ENCODE results near the gene FAM210A.
"Not testable (repeated sequence)": the region's sequence is repeated elsewhere in the genome, so short reads cannot be mapped to it uniquely, and the experiment has no call there.

FAM210A gene

DNA sequence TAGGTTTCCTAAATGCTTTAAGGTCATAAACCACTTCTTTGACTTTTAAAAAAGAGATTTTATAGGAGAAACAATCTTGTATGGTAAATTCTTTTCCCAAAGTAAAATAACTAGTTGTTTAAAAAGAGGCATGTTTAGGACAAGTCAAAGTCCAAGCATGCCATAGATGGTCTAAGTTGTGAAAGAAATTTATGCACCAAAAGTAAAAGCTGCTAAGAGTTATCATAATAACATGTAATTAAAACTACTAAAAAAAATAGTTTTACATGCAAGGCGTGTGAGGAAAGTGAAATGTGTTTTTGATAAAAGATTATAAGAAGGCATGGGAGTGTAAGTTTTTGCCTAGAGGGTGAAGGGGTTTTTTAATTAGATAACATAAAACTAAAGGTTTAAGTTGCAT is 22.5 kb downstream of the FAM210A start:
- DNase-seq (ENCODE audit: low read depth in 4 of 4, low spot score in 1 of 4): no peak

DNA sequence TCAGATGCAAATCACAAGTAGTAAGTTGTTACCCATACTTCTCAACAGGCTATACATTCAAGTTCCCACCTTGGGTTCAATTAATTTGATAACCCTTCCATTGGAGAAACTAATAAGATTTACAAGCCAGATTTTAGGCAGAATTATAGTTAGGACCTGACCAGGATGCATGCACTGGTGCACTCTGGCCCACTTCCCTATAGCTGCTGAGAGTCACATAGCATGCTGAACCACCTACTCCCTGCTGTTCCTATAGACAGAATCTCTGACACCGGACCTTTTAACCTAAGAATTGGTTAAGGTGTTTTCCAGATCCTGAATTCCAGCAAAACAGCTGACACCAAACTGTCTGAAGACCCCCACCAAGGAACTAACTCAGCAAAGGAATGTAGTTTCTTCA is 26.2 kb downstream of the FAM210A start:
- no peak for DNase-seq (ENCODE audit: low read depth in 4 of 4, low spot score in 1 of 4)

DNA sequence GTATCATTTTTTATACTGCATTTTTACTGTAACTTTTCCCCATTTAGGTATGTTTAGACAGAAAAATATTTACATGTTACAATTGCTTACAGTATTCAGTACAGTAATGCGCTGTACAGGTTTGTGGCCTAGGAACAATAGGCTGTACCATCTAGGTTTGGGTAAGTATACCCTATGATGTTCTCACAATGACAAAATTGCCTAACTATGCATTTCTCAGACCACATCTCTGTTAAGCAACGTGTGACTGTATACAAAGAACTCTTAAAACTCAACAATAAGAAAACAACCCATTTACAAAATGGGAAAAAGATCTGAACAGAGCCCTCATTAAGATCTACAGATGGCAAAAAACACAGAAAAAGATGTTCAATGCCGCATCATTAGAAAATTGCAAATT is 29.4 kb downstream of the FAM210A start:
- no peak for DNase-seq (ENCODE audit: low read depth in 4 of 4, low spot score in 1 of 4)

DNA sequence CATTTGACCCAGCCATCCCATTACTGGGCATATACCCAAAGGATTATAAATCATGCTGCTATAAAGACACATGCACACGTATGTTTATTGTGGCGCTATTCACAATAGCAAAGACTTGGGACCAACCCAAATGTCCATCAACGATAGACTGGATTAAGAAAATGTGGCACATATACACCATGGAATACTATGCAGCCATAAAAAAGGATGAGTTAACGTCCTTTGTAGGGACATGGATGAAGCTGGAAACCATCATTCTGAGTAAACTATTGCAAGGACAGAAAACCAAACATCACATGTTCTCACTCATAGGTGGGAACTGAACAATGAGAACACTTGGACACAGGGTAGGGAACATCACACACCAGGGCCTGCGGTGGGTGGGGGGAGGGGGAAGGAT is 31.0 kb downstream of the FAM210A start:
- DNase-seq (ENCODE audit: low read depth in 4 of 4, low spot score in 1 of 4): not testable (repeated sequence)

DNA sequence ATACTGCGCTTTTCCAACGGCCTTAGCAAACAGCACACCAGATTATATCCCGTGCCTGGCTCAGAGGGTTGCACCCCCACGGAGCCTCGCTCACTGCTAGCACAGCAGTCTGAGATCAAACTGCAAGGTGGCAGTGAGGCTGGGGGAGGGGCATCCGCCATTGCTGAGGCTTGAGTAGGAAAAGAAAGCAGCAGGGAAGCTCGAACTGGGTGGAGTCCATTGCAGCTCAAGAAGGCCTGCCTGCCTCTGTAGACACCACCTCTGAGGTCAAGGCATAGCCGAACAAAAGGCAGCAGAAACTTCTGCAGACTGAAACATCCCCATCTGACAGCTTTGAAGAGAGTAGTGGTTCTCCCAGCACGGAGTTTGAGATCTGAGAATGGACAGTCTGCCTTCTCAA is 36.3 kb downstream of the FAM210A start:
- not testable (repeated sequence) for DNase-seq (ENCODE audit: low read depth in 4 of 4, low spot score in 1 of 4)

DNA sequence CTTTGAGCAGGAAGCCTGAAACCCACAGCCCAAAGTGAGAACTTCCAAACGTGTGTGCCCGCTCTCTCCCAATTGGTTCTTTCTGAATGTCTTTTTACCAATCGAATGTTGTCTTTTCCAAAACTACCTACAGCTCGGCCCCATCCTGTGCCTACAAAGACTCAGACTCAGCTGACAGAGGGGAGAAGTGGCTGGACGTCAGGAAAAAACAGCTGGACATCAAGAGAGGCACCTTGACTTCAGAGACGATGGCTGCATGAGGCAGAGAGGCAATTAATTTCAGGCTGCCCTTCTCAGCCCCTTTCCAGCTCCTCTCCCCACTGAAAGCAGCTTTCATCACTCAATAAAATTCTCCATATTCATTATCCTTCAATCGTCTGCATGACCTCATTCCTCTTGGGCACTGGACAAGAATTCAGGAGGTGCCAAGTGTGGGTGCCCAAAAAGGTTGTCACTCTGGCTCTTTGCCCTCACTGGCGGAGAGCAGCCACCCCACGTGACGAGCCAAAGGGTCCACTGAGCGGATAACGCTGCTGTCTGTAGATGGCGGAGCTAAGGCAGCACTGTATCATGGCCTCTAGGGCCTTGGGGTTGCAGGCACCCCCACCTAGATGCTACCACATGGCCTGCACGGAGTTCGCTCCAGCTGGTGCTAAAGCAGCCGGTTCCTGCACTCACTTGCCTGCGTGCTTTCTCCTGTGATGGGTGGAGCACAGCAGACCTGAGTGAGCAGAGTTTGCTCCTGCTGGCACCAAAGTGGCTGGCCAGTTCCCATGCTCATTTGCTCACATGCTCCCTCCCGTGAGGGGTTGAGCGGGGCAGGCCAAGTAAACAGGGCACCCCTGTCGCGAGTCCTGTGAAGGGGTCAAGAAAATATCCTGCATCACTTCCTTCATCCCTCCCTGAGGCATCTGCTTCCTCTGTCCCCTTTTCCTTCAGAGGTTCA is 37.9 kb downstream of the FAM210A start:
- no peak for DNase-seq (ENCODE audit: low read depth in 4 of 4, low spot score in 1 of 4)

DNA sequence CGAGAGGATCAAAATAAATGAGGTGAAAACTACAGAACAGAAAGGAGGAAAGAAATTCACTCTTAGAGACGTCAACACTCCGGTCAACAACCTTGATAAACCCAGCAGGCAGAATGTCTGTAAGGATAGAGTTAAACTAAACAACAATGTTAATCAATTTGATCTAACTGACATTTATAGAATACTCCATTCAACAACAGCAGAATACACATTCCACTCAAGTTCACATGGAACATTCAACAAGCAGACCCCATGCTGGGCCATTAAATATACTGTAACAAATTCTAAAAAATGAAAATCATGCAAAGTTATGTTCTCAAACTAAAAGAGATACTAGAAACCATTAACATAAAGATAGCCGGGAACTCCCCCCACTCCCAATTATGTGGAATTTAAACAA is 41.8 kb downstream of the FAM210A start:
- no peak for DNase-seq (ENCODE audit: low read depth in 4 of 4, low spot score in 1 of 4)

DNA sequence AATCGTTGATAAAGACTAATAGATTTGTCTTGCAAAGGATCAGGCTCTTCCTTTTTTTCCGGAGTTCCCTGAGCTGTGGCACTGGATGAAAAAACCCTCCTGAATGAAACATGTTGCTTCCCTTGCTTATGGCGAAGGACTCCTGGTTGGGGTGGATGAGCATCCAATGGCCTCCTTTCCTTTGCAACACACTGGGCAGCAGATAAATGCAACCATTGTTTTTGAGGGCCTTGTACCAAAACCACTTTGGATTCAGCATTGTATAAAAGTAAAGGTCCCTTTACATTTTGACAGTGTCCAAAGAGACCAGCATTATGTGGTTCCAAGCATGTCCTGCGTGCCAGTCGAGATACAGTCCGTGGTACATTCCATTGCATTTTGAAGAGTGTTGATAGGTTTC is 44.7 kb downstream of the FAM210A start:
- no peak for DNase-seq (ENCODE audit: low read depth in 4 of 4, low spot score in 1 of 4)

DNA sequence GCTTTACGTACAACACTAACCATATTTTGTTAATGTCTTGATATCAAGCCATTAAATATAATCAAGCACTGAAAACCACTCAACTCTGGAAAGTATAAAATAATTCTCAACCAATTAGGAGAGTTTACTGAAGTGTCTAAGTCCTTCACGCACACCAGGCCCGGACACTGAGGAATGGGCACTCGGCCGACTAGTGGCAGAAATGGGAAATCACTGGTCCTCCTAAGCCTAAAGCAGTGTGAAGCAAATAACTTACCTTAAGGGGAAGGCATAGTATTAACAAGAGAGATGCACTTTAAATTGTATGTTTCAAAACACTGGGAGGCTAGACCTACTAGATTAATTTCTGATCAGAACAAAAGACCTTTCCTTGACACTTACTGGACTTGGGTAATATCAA is 45.7 kb downstream of the FAM210A start:
- DNase-seq (ENCODE audit: low read depth in 4 of 4, low spot score in 1 of 4): no peak

DNA sequence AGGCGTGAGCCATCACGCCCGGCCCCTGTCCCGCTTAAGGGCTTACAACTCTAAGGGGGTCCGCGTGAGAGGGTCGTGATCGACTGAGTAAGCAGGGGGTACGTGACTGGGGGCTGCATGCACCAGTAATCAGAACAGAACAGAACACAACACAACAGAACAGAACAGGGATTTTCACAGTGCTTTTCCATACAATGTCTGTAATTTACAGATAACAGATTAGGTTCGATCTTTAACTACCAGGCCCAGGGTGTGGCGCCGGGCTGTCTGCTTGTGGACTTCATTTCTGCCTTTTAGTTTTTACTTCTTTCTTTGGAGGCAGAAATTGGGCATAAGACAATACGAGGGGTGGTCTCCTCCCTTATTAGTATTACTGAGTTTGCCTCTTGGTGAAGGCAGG is 49.0 kb downstream of the FAM210A start:
- not testable (repeated sequence) for DNase-seq (ENCODE audit: low read depth in 4 of 4, low spot score in 1 of 4)

DNA sequence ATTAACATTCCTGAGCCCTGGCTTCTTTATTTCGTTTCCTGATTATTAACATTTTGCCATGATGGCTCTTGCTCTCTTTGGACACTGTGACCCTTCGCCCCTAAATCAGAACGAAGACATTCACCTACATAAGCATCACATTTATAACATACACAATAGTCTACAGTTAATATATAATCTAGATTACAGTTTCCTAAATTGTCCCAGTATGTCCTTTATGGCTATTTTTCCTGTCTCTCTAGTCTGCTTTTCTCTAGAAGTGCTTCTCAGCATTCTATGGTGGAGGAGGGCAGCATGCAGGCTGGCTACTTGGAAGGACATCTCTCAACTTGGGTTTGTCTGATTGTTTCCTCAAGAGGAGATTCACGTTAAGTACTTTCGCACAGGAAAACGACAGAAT is 49.9 kb downstream of the FAM210A start:
- DNase-seq (ENCODE audit: low read depth in 4 of 4, low spot score in 1 of 4): no peak

DNA sequence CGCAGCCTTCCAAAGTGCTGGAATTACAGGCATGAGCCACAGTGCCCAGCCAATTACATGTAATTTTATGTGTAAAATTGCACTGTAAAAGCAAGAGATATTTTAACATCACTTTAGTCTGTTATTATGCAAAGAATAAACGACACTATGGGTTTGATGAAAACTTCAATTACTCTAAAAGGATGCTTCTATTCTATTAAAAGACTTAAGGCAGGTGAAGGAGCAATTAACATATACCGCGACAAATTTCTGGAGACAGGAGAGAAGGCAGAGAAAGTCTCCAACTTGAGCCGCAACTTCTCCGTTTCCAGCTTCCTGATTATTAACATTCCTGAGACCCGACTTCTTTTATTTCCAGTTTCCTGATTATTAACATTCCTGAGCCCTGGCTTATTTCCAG is 53.7 kb downstream of the FAM210A start:
- no peak for DNase-seq (ENCODE audit: low read depth in 4 of 4, low spot score in 1 of 4)

DNA sequence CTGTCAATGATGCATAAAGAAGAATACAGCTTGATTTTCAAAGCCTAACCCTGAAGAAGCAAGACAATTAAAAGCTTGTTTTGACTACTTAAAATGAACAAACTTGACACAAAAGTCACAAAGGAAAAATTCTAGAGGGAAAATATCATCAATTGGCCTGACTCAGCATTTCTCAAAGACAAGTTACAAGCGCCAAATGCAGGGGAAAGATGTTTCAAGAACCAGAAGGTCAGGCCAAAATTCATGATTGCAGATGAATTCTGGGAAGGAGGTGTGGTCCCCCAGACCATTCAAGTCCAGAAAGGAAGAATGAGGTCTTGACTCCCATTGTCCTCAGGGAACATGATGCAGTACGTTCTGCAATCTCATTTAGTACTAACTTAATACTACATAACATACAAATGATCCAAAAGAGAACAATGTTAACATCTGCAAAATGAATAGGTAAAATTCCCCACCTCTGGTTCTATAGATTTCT is 64.5 kb downstream of the FAM210A start:
- DNase-seq (ENCODE audit: low read depth in 4 of 4, low spot score in 1 of 4): no peak

DNA sequence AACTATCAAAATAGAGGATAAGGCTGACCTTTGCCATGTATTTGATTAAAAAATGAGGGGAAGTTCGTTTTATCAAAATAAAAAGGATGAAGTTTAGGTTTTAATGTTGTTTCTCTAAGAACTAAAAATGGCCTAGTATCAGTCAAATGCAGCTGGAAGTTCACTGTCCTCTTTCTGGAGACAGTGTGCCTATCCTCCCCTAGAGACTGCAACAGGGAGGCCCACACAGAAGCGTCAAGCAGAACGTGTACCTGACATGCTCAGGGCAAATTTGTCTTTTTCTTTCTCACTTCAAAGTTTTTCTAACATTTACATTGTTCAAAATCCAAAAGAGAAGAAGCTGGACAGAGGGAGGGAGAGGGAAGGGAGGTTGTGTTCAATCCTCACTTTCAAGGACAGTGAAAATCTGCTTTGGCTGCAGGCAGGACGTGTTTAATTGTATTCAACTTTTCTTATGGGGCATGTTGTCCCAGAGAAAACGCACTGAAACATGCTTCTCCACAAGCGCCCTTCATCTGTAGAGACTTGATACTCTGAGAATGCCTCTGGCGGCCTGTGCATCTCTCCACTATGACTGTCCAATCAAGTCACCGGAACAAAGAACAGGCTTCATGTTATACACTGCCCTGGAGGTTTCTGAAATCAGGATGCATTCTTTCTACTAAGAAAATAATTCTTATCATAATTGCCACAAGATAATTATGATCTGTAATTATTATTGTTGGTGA is 65.1 kb downstream of the FAM210A start:
- DNase-seq (ENCODE audit: low read depth in 4 of 4, low spot score in 1 of 4): no peak

DNA sequence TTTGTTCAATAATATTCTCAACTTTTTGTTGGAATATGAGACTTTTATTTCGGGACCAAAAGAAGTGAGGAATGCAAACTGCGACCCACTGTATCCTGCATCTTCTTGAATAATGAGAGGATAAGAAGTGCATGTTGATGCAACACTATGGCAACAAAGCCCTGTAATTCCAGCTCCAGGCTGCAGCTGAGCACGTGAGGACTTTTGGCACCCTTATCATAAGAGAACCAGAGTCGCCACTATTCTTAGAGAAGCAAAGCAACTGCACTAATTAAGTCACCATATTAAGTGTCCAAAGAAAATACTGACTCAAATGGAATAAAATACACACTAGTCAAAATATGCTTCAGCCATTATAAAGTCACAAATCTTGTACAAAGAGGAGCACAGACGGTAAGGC is 65.8 kb downstream of the FAM210A start:
- no peak for DNase-seq (ENCODE audit: low read depth in 4 of 4, low spot score in 1 of 4)

DNA sequence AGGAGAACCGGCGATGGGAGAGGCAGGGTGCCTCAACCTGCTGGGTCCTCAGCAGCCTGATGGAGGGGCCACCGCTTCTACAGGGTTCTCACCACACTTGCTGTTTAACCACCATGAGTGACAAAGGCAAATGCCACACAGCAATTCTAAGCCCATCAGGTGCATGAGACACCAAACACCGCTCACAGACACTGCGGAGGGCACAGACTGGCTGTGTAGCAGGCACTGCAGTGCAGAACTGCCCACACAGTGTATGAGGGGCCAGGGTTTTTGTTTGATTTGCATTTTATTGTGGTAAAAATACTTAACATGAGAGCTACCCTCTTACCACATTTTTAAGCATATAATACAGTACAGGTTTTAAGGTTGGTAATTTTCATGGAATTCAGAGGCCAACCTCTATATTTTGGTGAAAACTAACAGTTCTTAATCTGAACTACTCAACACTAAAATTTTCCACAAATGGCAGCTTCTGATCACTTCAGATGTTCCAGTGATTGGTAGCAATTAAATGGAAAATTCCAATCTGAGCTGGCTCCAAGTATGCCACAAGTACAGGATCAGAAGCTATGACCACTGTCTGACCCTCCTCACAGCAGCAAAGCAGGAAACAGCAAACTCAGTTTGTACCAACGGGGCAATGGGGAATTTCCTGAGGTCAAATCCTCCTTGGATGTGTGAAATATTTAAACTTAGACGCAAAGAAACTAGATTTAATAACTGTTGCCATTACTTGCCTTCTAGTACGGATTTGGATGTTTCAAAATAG is 67.7 kb downstream of the FAM210A start:
- no peak for DNase-seq (ENCODE audit: low read depth in 4 of 4, low spot score in 1 of 4)

DNA sequence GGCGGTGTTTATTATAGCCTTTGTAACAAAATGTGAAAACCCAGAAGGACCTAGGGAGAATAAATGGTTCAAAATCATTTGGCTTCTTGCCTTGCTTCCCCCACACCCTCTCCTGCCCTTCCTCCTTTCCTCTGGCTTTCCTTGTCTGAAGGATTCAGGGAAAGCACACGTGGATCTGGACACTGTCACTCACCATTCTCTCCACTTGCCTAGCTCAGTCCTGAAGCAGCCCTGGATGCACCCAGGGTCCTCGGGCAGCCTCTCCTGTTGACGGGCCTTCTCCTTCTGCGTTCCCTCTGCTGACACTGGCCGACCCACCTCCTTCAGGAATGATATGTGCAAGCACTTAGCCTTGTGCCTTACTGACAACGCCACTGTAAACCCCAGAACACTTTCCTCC is 68.4 kb downstream of the FAM210A start:
- DNase-seq (ENCODE audit: low read depth in 4 of 4, low spot score in 1 of 4): no peak

DNA sequence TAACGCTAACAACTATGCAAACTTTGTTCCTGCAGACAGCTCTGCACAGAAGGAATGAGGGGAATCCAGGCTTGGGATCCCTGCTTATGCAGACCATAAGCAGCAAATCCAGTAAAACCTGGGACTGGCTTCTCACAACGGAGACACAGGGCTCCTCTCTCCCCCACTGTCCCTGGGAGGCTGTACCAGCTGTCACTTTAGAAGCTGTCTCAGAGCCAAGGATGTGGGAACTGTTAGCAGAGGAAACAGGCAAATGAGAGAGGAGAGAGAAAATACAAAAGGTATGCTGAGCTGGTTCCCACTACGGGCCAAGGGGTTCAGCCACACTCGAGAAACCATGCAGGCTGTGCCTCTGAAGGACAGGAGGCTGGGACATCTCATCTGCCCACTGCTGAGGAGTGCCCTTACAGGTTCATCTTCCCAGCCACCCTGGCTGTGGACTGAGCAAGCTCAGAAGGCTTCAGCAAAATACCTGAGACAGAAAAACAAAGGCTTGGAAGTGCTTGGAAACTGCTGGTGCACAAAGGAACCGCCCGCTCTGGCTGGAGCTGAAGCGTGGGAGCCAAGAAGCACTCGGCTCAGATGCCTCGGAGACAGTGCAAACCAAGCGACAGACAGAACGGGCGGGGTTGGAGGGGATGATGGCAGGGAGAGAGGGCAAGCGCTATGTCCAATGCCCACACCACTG is 72.5 kb downstream of the FAM210A start:
- DNase-seq (ENCODE audit: low read depth in 4 of 4, low spot score in 1 of 4): no peak

DNA sequence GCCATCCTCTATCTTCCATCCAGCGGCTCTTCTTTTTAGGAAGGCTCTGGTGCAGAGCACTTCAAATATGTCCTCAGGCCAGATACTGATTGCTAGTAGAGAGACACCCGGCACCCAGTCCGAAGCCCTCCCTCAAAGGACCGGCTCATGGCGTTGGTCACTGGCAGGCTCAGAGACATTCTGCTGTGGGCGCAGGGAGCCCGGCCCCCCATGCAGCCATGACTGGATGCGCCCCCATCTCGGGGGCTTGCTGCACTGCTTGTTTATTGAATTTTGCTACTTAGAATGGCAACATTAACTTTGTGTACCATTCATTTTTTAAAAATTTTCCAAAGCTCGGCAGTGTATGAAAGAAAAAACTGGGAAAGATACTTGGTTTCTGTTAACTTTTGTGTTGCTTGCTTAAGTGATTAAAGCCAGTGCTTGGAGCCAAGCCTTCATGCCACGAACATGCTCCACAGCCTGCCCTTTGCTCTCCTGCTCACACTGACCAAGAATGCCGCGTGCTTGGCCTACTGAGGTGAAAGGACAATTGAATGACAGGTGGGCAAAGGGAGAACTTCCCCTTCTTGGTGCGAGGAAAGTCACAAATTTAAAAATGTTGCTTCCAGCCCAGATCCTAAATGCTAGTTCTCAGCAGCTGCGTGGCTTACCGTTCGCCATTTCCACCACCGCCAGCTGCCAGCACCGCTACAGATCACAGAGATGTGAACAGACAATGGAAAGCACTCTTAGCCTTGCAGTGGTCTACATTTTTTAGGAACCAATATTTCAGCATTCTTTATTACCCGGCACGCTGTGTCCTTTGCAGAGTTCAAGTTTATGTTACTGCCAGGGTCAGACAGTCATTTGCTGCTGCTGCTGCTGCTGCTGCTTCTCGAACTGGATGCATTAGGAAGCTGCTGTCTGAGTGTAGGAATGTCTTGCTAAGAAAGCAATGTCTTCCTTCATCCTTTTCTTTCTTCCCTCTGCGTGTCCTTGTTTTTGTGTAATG is 76.7 kb downstream of the FAM210A start:
- no peak for DNase-seq (ENCODE audit: low read depth in 4 of 4, low spot score in 1 of 4)

DNA sequence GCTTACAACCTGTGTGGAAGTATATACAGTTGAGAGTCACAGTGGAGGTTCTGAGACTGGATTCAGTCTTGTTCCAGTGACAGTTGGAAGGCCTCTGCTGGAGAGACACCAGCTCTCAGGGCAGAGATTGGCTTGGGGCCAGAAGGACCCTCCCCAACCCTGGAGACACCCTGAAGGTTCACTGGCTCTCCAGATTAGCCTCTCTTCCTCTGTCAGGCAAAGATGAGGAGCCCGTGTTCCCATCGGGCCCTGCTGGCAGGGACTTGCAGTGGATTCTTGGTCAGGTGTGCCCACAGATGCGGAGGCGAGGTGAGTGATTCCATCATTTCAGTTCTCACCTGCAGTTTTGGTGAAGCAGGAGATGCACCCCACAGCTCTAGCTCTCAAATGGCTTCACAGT is 78.6 kb downstream of the FAM210A start:
- no peak for DNase-seq (ENCODE audit: low read depth in 4 of 4, low spot score in 1 of 4)
